H1 (cell line): ENCODE results near the gene PTCD3. TPM values are rescaled to one million over a fixed set of nuclear protein-coding genes. Genes with fewer than 3 reads are reported as not detected.

Experiments
- CTCF ChIA-PET: fragments of 300-600 bp; sonication (Branson Sonifier 250); formaldehyde crosslinking; loops from one replicate; lab custom pipeline; 2021; ENCODE audit not compliant: partially characterized antibody; lab: Charles Lee
- POLR2A ChIA-PET: fragments of 300-600 bp; sonication (Branson Sonifier 250); formaldehyde crosslinking; loops from one replicate; lab custom pipeline; 2021; ENCODE audit warnings: inconsistent platforms; ENCODE audit not compliant: partially characterized antibody; lab: Charles Lee
- DNase-seq, 2 experiments: peaks; one replicate each; pipeline versions ENCODE4 v3.0.0 to v3.0.0-alpha.2; 2010 to 2022; ENCODE audit warnings: low spot score in 2 of 2, low read depth in 1 of 2, mixed read lengths in 1 of 2
- FAIRE-seq: peaks from 2 replicates; lab custom pipeline; 2011; peaks lifted over from hg19 to GRCh38; lab: Jason Lieb, UNC
- H2AFZ ChIP-seq: 2 replicates; pipeline ENCODE4 v1.8.1; 2012; ENCODE audit warnings: low read length, inconsistent platforms
- H2AK5ac ChIP-seq: 2 replicates; pipeline ENCODE4 v1.6.1; 2013; ENCODE audit warnings: low read depth, low read length
- H2BK120ac ChIP-seq: replicated peaks from 2 replicates; pipeline ENCODE3; 2013; ENCODE audit warnings: low read depth, low read length, inconsistent platforms
- H2BK12ac ChIP-seq: 2 replicates; pipeline ENCODE4 v1.6.1; 2013; ENCODE audit warnings: low read depth, low read length
- H2BK15ac ChIP-seq: 2 replicates; pipeline ENCODE4 v1.6.1; 2013; ENCODE audit warnings: low read length
- H2BK20ac ChIP-seq: 2 replicates; pipeline ENCODE4 v1.6.1; 2013; ENCODE audit warnings: low read length
- H2BK5ac ChIP-seq: 2 replicates; pipeline ENCODE4 v1.6.1; 2013; ENCODE audit warnings: low read depth, low read length
- H3K14ac ChIP-seq: 2 replicates; pipeline ENCODE4 v1.6.1; 2013; ENCODE audit warnings: inconsistent platforms; ENCODE audit not compliant: insufficient read length
- H3K18ac ChIP-seq: 2 replicates; pipeline ENCODE4 v1.6.1; 2013; ENCODE audit warnings: low read length; ENCODE audit errors: extremely low read depth
- H3K23ac ChIP-seq: 2 replicates; pipeline ENCODE4 v1.6.1; 2013; ENCODE audit warnings: inconsistent platforms; ENCODE audit not compliant: insufficient read length
- H3K23me2 ChIP-seq: 2 replicates; pipeline ENCODE4 v1.6.1; 2013; ENCODE audit warnings: low read depth, low read length
- H3K27ac ChIP-seq: 2 replicates; pipeline ENCODE4 v1.6.1; 2011; ENCODE audit warnings: low read depth, low read length, inconsistent platforms
- H3K27me3 ChIP-seq, 4 experiments: replicated peaks in 1 of 4; 1 replicate in 1 of 4; 2 replicates in 3 of 4; pipeline versions ENCODE4 v1.6.1 to v1.8.1; 2011 to 2013; ENCODE audit warnings: low read length in 3 of 4, mild to moderate bottlenecking in 3 of 4, inconsistent platforms in 2 of 4, mixed read lengths in 2 of 4, moderate library complexity in 1 of 4; ENCODE audit not compliant: control insufficient read depth in 3 of 4, insufficient read depth in 3 of 4; ENCODE audit errors: extremely low read depth in 1 of 4
- H3K36me3 ChIP-seq, 4 experiments: 2 replicates each; pipeline versions ENCODE4 v1.6.1 to v1.8.1; 2011 to 2013; ENCODE audit warnings: mild to moderate bottlenecking in 4 of 4, low read length in 3 of 4, moderate library complexity in 2 of 4, control low read depth in 1 of 4, inconsistent platforms in 1 of 4; ENCODE audit not compliant: insufficient read depth in 4 of 4, control insufficient read depth in 2 of 4
- H3K4ac ChIP-seq: replicated peaks from 2 replicates; pipeline ENCODE3; 2013; ENCODE audit warnings: low read length, low read depth, mixed read lengths, inconsistent platforms; ENCODE audit not compliant: insufficient read length
- H3K4me1 ChIP-seq, 4 experiments: replicated peaks in 1 of 4; 1 replicate in 1 of 4; 2 replicates in 3 of 4; pipeline versions ENCODE4 v1.6.1 to v1.8.1; 2011 to 2013; ENCODE audit warnings: low read length in 3 of 4, inconsistent platforms in 2 of 4, mixed read lengths in 1 of 4; ENCODE audit not compliant: insufficient read depth in 4 of 4, control insufficient read depth in 3 of 4
- H3K4me2 ChIP-seq, 2 experiments: 2 replicates each; pipeline versions ENCODE4 v1.6.1 to v1.8.1; 2011 to 2013; ENCODE audit warnings: low read depth in 2 of 2, low read length in 2 of 2, control low read depth in 1 of 2, inconsistent platforms in 1 of 2, mild to moderate bottlenecking in 1 of 2; ENCODE audit not compliant: insufficient read depth in 1 of 2
- H3K4me3 ChIP-seq, 4 experiments: fragments of 200-600, 300-600 bp in 1 of 4; sonication (generic), shearing (Covaris generic), sonication (Bioruptor Twin) in 1 of 4; 2 replicates each; pipeline versions ENCODE4 v1.5.1 to v1.8.1; 2011 to 2016; ENCODE audit warnings: low read length in 4 of 4, low read depth in 3 of 4, control low read depth in 2 of 4, inconsistent platforms in 2 of 4, mild to moderate bottlenecking in 2 of 4, mixed read lengths in 1 of 4, moderate library complexity in 1 of 4; ENCODE audit not compliant: insufficient read depth in 2 of 4; ENCODE audit errors: extremely low read depth in 1 of 4
- H3K56ac ChIP-seq: replicated peaks from 2 replicates; pipeline ENCODE3; 2013; ENCODE audit warnings: low read depth, mild to moderate bottlenecking, mixed read lengths, low read length, inconsistent platforms; ENCODE audit not compliant: insufficient read length
- H3K79me1 ChIP-seq: 2 replicates; pipeline ENCODE4 v1.6.1; 2013; ENCODE audit warnings: low read depth, low read length, control low read depth
- H3K79me2 ChIP-seq, 2 experiments: 2 replicates each; pipeline versions ENCODE4 v1.6.1 to v1.8.1; 2012 to 2013; ENCODE audit warnings: low read length in 2 of 2, mild to moderate bottlenecking in 2 of 2, inconsistent platforms in 1 of 2; ENCODE audit not compliant: insufficient read depth in 2 of 2, control insufficient read depth in 1 of 2
- H3K9ac ChIP-seq, 4 experiments: replicated peaks in 1 of 4; 1 replicate in 1 of 4; 2 replicates in 3 of 4; pipeline versions ENCODE4 v1.6.1 to v1.8.1; 2011 to 2013; ENCODE audit warnings: low read depth in 3 of 4, low read length in 3 of 4, control low read depth in 2 of 4, mild to moderate bottlenecking in 2 of 4, moderate library complexity in 2 of 4, inconsistent platforms in 1 of 4; ENCODE audit errors: extremely low read depth in 1 of 4
- H3K9me3 ChIP-seq, 2 experiments: 2 replicates each; pipeline versions ENCODE4 v1.6.1 to v1.8.1; 2012 to 2013; ENCODE audit warnings: mild to moderate bottlenecking in 2 of 2, moderate library complexity in 2 of 2, control low read depth in 1 of 2, inconsistent platforms in 1 of 2, low read depth in 1 of 2, low read length in 1 of 2, mixed read lengths in 1 of 2; ENCODE audit not compliant: insufficient read depth in 2 of 2
- H4K20me1 ChIP-seq, 2 experiments: replicated peaks in 1 of 2; 2 replicates each; pipeline versions ENCODE3 to v1.8.1; 2011 to 2013; ENCODE audit warnings: inconsistent platforms in 2 of 2, low read length in 2 of 2, mild to moderate bottlenecking in 1 of 2; ENCODE audit not compliant: insufficient read depth in 2 of 2, control insufficient read depth in 1 of 2
- H4K5ac ChIP-seq: 2 replicates; pipeline ENCODE4 v1.6.1; 2013; ENCODE audit warnings: low read length, low read depth, mixed read lengths, inconsistent platforms; ENCODE audit not compliant: insufficient read length
- H4K8ac ChIP-seq: 2 replicates; pipeline ENCODE4 v1.8.0; 2013; ENCODE audit warnings: mild to moderate bottlenecking, moderate library complexity, low read length, inconsistent platforms; ENCODE audit not compliant: insufficient read depth; ENCODE audit errors: extremely low read depth
- H4K91ac ChIP-seq: replicated peaks from 2 replicates; pipeline ENCODE3; 2013; ENCODE audit warnings: low read length, mixed read lengths, inconsistent platforms; ENCODE audit not compliant: insufficient read length
- CBX8 ChIP-seq: fragments of 300-800, 300-1000 bp; sonication (generic); IDR thresholded peaks from 2 replicates; pipeline ENCODE4 v1.7.1; 2016; ENCODE audit warnings: low read depth, low read length, borderline replicate concordance
- RBBP5 ChIP-seq: IDR thresholded peaks from 2 replicates; pipeline ENCODE4 v1.7.1; 2012; ENCODE audit warnings: low read depth, mild to moderate bottlenecking, inconsistent platforms, low read length, moderate library complexity, borderline replicate concordance
- WGBS, 2 experiments: shearing (Covaris generic) in 1 of 2; methylation state at CpG; one replicate each; pipeline versions ENCODE4 v1.1.6 to v1.1.7; 2013 to 2015; ENCODE audit warnings: low lambda C conversion rate in 2 of 2, mixed read lengths in 2 of 2, inconsistent platforms in 1 of 2, low coverage in 1 of 2, missing lambda C conversion rate in 1 of 2; ENCODE audit not compliant: insufficient replicate concordance in 2 of 2, insufficient coverage in 1 of 2, insufficient read length in 1 of 2; ENCODE audit errors: extremely low coverage in 1 of 2, missing lambda C conversion rate in 1 of 2; 5-methylcytosine and 5-hydroxymethylcytosine counted together
- polyA plus RNA-seq, 7 experiments: library from polyadenylated mRNA; depleted of rRNA in 3 of 7; stranded (reverse) in 5 of 7; unstranded in 2 of 7; fragments of >200 nt in 5 of 7; fragments of 200-250 nt in 2 of 7; gene quantifications; 1 replicate in 5 of 7; 2 replicates in 1 of 7; 4 replicates in 1 of 7; pipeline versions ENCODE4 v1.2.1 to v1.2.3, GENCODE V29; 2011 to 2013; ENCODE audit warnings: missing spikeins in 2 of 7, mixed read lengths in 2 of 7
- total RNA-seq: library from RNA; stranded (reverse); fragmentation: NEBNext Ultra II Directional; extraction: Animal tissue kit (Norgen Biotek cat#: 25700); gene quantifications from 2 replicates; pipeline ENCODE4 v1.2.1, GENCODE V29; 2021

The PTCD3 gene
- total and polyA plus RNA-seq, 2 of the 8 experiments (the other 6 are each of a cell fraction or from before 2014, with no cell fraction given): 64.3 to 192 TPM

DNA sequence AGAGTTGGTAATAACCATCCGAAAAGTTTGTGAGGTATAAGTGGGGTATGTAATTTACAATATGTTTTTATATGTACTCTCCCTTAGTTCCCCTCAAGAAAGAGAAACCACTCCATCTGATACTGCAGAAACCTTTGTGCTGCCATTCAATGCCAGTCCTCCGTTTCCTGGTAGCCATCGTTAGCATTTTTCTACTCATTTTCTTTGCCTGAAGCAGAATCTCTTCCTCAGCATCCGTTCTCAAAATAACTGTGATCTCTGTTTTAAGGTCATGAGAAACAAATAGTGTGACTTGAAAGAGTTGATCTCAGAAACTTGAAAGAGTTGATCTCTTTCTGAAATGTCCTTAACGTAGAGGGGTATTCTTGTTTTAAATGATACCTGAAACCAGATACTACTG, 996 bp downstream of the PTCD3 start:
- H3K27me3 ChIP-seq: no peaks in the 10 kb centered on the region
- H4K5ac ChIP-seq: no peak overlapping the region
- H3K18ac ChIP-seq: no peak overlapping the region
- H2BK5ac ChIP-seq: no peak overlapping the region
- H3K4me1 ChIP-seq: peaks cover 0 to 4% (median 0%) of the 10 kb centered on the region in 4 experiments; a peak in 1 of 7 replicates
- no peak overlapping the region for H2BK15ac ChIP-seq
- no peak overlapping the region for H3K14ac ChIP-seq
- H3K4me2 ChIP-seq: peak overlapping the region; percentile 83 to 84
- POLR2A ChIA-PET: interaction anchor here (0.6 to 12.1 kb wide), 5 partner anchors 9 to 407 kb away, joined by 3 to 119 read pairs (median 3); no protein-coding TSS in a partner anchor
- no peak overlapping the region for H4K91ac ChIP-seq
- no peak overlapping the region for H2AK5ac ChIP-seq
- H3K36me3 ChIP-seq: peaks cover 10 to 38% (median 25%) of the 10 kb centered on the region in 4 experiments
- TF ChIP-seq CBX8: no peak
- TF ChIP-seq RBBP5: no peak
- no peak overlapping the region for H3K23ac ChIP-seq
- no peak overlapping the region for H2AFZ ChIP-seq
- H3K4me3 ChIP-seq: peak overlapping the region; percentile 96 to 99 (median 97)
- H3K56ac ChIP-seq: no peak overlapping the region
- H3K23me2 ChIP-seq: no peaks in the 10 kb centered on the region; the same call in 1 of the 2 replicates
- H3K9me3 ChIP-seq: no peaks in the 10 kb centered on the region
- H2BK20ac ChIP-seq: no peak overlapping the region
- no peak overlapping the region for H2BK120ac ChIP-seq
- peak overlapping the region; percentile 94; the same call in 1 of the 2 replicates for H3K27ac ChIP-seq
- DNase-seq (no peak), FAIRE-seq (no peak)
- H4K20me1 ChIP-seq: peaks cover 2 to 13% of the 10 kb centered on the region in 2 experiments
- H3K4ac ChIP-seq: no peak overlapping the region
- H3K79me2 ChIP-seq: peaks cover 32 to 83% of the 10 kb centered on the region in 2 experiments
- H2BK12ac ChIP-seq: no peak overlapping the region
- no peaks in the 10 kb centered on the region; the same call in 1 of the 2 replicates for H3K79me1 ChIP-seq
- CTCF ChIA-PET: no interaction called here
- WGBS, 2 experiments: 35% methylated on average over 5 of the region's 5 CpGs; no CpG with 5 or more reads in 1 of the 2 experiments
- peak overlapping the region; percentile 25 to 99 (median 88); a peak in 6 of 7 replicates for H3K9ac ChIP-seq
- H4K8ac ChIP-seq: no peak overlapping the region
